ENCODE measurements around the gene ARHGAP44. TPM values are rescaled to one million over a fixed set of nuclear protein-coding genes. Genes with fewer than 3 reads are reported as not detected.

ARHGAP44 gene
- total RNA-seq, 1 experiment from 2014 or later: 7.3 TPM

- Histone ChIP-seq H3K4me2 (ENCODE audit: low read length) (no peak overlapping the region), H3K4me1 (ENCODE audit: control insufficient read depth in 1 of 2, insufficient read depth in 2 of 2, low read length in 2 of 2) (no peaks in the 10 kb centered on the region), H4K20me1 (ENCODE audit: insufficient read depth) (no peaks in the 10 kb centered on the region), H3K9me2 (ENCODE audit: insufficient read depth) (0 out of 2 replicates have a peak, but pooled peaks cover 2% of the 10 kb centered on the region), H3K9ac (ENCODE audit: low read length) (no peak overlapping the region), H3K27me3 (ENCODE audit: insufficient read depth, low read length) (no peaks in the 10 kb centered on the region), H3K27ac (ENCODE audit: low read depth, low read length) (no peak overlapping the region), H3K36me3 (ENCODE audit: control insufficient read depth in 1 of 2, insufficient read depth in 2 of 2, low read length in 2 of 2) (no peaks in the 10 kb centered on the region), H3K79me2 (ENCODE audit: insufficient read depth, low read length) (no peaks in the 10 kb centered on the region), H3K4me3 (replicated peaks in 1 of 2; ENCODE audit: low read depth in 1 of 2, low read length in 2 of 2) (no peak overlapping the region), H3K9me3 (ENCODE audit: control insufficient read depth in 1 of 2, insufficient read depth in 1 of 2, low read depth in 1 of 2, low read length in 2 of 2) (no peaks in the 10 kb centered on the region), H2AFZ (ENCODE audit: low read depth, low read length, poor library complexity, severe bottlenecking) (no peak overlapping the region)
- TF ChIP-seq CBX3 (IDR thresholded peaks at IDR 0.05; ENCODE audit: low read depth): no peak
- TF ChIP-seq CTCF (IDR thresholded peaks at IDR 0.05 in 2 of 3, conservative IDR thresholded peaks at IDR 0.05 in 1 of 3; ENCODE audit: borderline replicate concordance in 1 of 3, insufficient read depth in 1 of 3, low read depth in 2 of 3, low read length in 2 of 3): no peak
- TF ChIP-seq RAD21 (IDR thresholded peaks at IDR 0.05; ENCODE audit: low read depth): no peak
- no TSS peak for BruUV-seq (replicated peaks)
- intact Hi-C loops (cut with micrococcal nuclease): no loop called here
- ChIA-PET POLR2A (no interaction called here), CTCF (no interaction called here), RAD21 (ENCODE audit: low non-redundant PET in 1 of 2, low total read pairs in 2 of 2, uncharacterized antibody in 2 of 2, unreplicated experiment in 2 of 2) (no interaction called here)
- DNase-seq (ENCODE audit: low read depth, low spot score) (no peak), ATAC-seq (no peak)
Observed at GRCh38 chr17:12865769-12866168, 76.5 kb downstream of the ARHGAP44 start.

GRCh38 chr17:12866244-12866643 is 76.9 kb downstream of the ARHGAP44 start:
- H3K36me3 ChIP-seq (ENCODE audit: control insufficient read depth in 1 of 2, insufficient read depth in 2 of 2, low read length in 2 of 2): no peaks in the 10 kb centered on the region
- ChIA-PET RAD21 (ENCODE audit: low non-redundant PET in 1 of 2, low total read pairs in 2 of 2, uncharacterized antibody in 2 of 2, unreplicated experiment in 2 of 2) (no interaction called here), CTCF (no interaction called here), POLR2A (no interaction called here)
- no peaks in the 10 kb centered on the region for H4K20me1 ChIP-seq (ENCODE audit: insufficient read depth)
- intact Hi-C loops (cut with micrococcal nuclease): no loop called here
- H3K9me3 ChIP-seq (ENCODE audit: control insufficient read depth in 1 of 2, insufficient read depth in 1 of 2, low read depth in 1 of 2, low read length in 2 of 2): no peaks in the 10 kb centered on the region
- 0 out of 2 replicates have a peak, but pooled peaks cover 2% of the 10 kb centered on the region for H3K9me2 ChIP-seq (ENCODE audit: insufficient read depth)
- no peaks in the 10 kb centered on the region for H3K27me3 ChIP-seq (ENCODE audit: insufficient read depth, low read length)
- H3K27ac ChIP-seq (ENCODE audit: low read depth, low read length): no peak overlapping the region
- H3K4me1 ChIP-seq (ENCODE audit: control insufficient read depth in 1 of 2, insufficient read depth in 2 of 2, low read length in 2 of 2): no peaks in the 10 kb centered on the region
- no peak for DNase-seq (ENCODE audit: low read depth, low spot score)
- H3K79me2 ChIP-seq (ENCODE audit: insufficient read depth, low read length): no peaks in the 10 kb centered on the region
- no peak overlapping the region for H3K4me2 ChIP-seq (ENCODE audit: low read length)
- no peak overlapping the region for H3K4me3 ChIP-seq (replicated peaks in 1 of 2; ENCODE audit: low read depth in 1 of 2, low read length in 2 of 2)
- ATAC-seq: no peak
- BruUV-seq (replicated peaks): no TSS peak
- H3K9ac ChIP-seq (ENCODE audit: low read length): no peak overlapping the region
- no peak overlapping the region for H2AFZ ChIP-seq (ENCODE audit: low read depth, low read length, poor library complexity, severe bottlenecking)
- TF ChIP-seq YY1 (IDR thresholded peaks at IDR 0.05; ENCODE audit: extremely low read depth, insufficient replicate concordance, low read depth, low read length): no peak
- no peak for TF ChIP-seq SP1 (IDR thresholded peaks at IDR 0.05; ENCODE audit: low read depth)
- TF ChIP-seq JUND (IDR thresholded peaks at IDR 0.05): no peak
- no peak for TF ChIP-seq TCF7L2 (IDR thresholded peaks at IDR 0.05; ENCODE audit: borderline replicate concordance, extremely low read depth, insufficient read depth, insufficient read length)
- no peak for TF ChIP-seq POLR2AphosphoS5 (IDR thresholded peaks at IDR 0.05; ENCODE audit: low read depth, low read length)
- no peak for TF ChIP-seq ZBTB33 (IDR thresholded peaks at IDR 0.05; ENCODE audit: extremely low read depth, insufficient replicate concordance, low read length)
- TF ChIP-seq CTCF (IDR thresholded peaks at IDR 0.05 in 2 of 3, conservative IDR thresholded peaks at IDR 0.05 in 1 of 3; ENCODE audit: borderline replicate concordance in 1 of 3, insufficient read depth in 1 of 3, low read depth in 2 of 3, low read length in 2 of 3): no peak
